A549 (cell line): Measurements from ENCODE around the gene TMPRSS6. TPM values are rescaled to one million over a fixed set of nuclear protein-coding genes. Genes with fewer than 3 reads are reported as not detected.

Experiments used
- ATAC-seq, 2 experiments: fragments of 200-7000 bp in 1 of 2; fragments of >200 bp in 1 of 2; cut with Nextera tagmentation in 1 of 2; cut with Tn5 transposase in 1 of 2; 3 replicates each; pipeline versions ENCODE4 v1.8.0 to v1.9.1; 2018 to 2020; ENCODE audit warnings: mild to moderate bottlenecking in 1 of 2, moderate library complexity in 1 of 2
- CTCF ChIA-PET: fragments of 300-600 bp; sonication (Branson Sonifier 250); formaldehyde crosslinking; extraction: SDS; loops from one replicate; lab custom pipeline; 2021; ENCODE audit warnings: antibody characterized with exemption, inconsistent platforms; lab: Yijun Ruan, JAX
- POLR2A ChIA-PET: fragments of 350-600 bp; formaldehyde crosslinking; extraction: SDS; loops from one replicate; lab custom pipeline; 2021; ENCODE audit warnings: antibody characterized with exemption, inconsistent platforms; lab: Yijun Ruan, JAX
- DNase-seq, 2 experiments: peaks; one replicate each; pipeline versions ENCODE4 v3.0.0 to v3.0.0-alpha.2; 2011 to 2016; ENCODE audit warnings: low read depth in 1 of 2, low spot score in 1 of 2
- FAIRE-seq: peaks from 2 replicates; lab custom pipeline; 2011; peaks lifted over from hg19 to GRCh38; lab: Jason Lieb, UNC
- H3K27ac ChIP-seq, 2 experiments: fragments of >200 bp; sonication (Bioruptor Twin); formaldehyde crosslinking; 3 replicates each; pipeline ENCODE4 v1.5.1; 2016 to 2017
- H3K4me1 ChIP-seq: fragments of >200 bp; sonication (Bioruptor Twin); formaldehyde crosslinking; 3 replicates; pipeline ENCODE4 v1.6.1; 2016
- H3K4me2 ChIP-seq: fragments of >200 bp; sonication (Bioruptor Twin); formaldehyde crosslinking; 3 replicates; pipeline ENCODE4 v1.6.1; 2016
- H3K4me3 ChIP-seq: fragments of >200 bp; sonication (Bioruptor Twin); formaldehyde crosslinking; 3 replicates; pipeline ENCODE4 v1.5.1; 2016
- H3K9me3 ChIP-seq: fragments of >200 bp; sonication (Bioruptor Twin); formaldehyde crosslinking; 3 replicates; pipeline ENCODE4 v1.6.1; 2016
- BHLHE40 ChIP-seq: IDR thresholded peaks from 2 replicates; pipeline ENCODE4 v1.6.1; 2012; ENCODE audit warnings: low read depth, low read length, inconsistent platforms
- CBX8 ChIP-seq: fragments of 200-600 bp; sonication (generic); IDR thresholded peaks from 2 replicates; pipeline ENCODE4 v1.6.1; 2016
- CHD2 ChIP-seq: fragments of 150-350 bp; IDR thresholded peaks from 2 replicates; pipeline ENCODE4 v1.6.1; 2014; ENCODE audit warnings: low read length; ENCODE audit not compliant: partially characterized antibody
- CHD4 ChIP-seq: fragments of 200-600 bp; sonication (generic); IDR thresholded peaks from 2 replicates; pipeline ENCODE4 v1.6.1; 2016; ENCODE audit warnings: antibody characterized with exemption, mild to moderate bottlenecking, borderline replicate concordance
- EHMT2 ChIP-seq: fragments of 200-600 bp; sonication (generic); IDR thresholded peaks from 2 replicates; pipeline ENCODE4 v1.6.1; 2016; ENCODE audit warnings: antibody characterized with exemption, low read depth, mild to moderate bottlenecking, moderate library complexity
- EP300 ChIP-seq, 2 experiments: fragments of >200 bp; sonication (Bioruptor Twin); formaldehyde crosslinking; IDR thresholded peaks; 2 replicates in 1 of 2; 3 replicates in 1 of 2; pipeline ENCODE4 v1.6.1; 2016 to 2017
- FOSB ChIP-seq: fragments of 250-450 bp; sonication (Bioruptor Pico); IDR thresholded peaks from 2 replicates; pipeline ENCODE4 v1.5.0; 2020; ENCODE audit warnings: mild to moderate bottlenecking, moderate library complexity
- FOXS1 ChIP-seq: fragments of 250-450 bp; sonication (Bioruptor Pico); IDR thresholded peaks from 2 replicates; pipeline ENCODE4 v1.5.0; 2020; ENCODE audit warnings: mild to moderate bottlenecking, moderate library complexity
- HES2 ChIP-seq: fragments of >200 bp; sonication (Bioruptor Twin); formaldehyde crosslinking; IDR thresholded peaks from 2 replicates; pipeline ENCODE4 v1.6.1; 2016
- HMGXB4 ChIP-seq: fragments of 250-450 bp; sonication (Bioruptor Pico); IDR thresholded peaks from 2 replicates; pipeline ENCODE4 v1.5.0; 2021; ENCODE audit warnings: mild to moderate bottlenecking, moderate library complexity, borderline replicate concordance
- JUN ChIP-seq, 2 experiments: fragments of >200 bp; sonication (Bioruptor Twin); formaldehyde crosslinking; IDR thresholded peaks; 2 replicates in 1 of 2; 3 replicates in 1 of 2; pipeline ENCODE4 v1.6.1; 2016 to 2017
- JUNB ChIP-seq: fragments of >200 bp; sonication (Bioruptor Twin); formaldehyde crosslinking; IDR thresholded peaks from 2 replicates; pipeline ENCODE4 v1.6.1; 2016
- KDM1A ChIP-seq: fragments of 200-600 bp; sonication (generic); IDR thresholded peaks from 2 replicates; pipeline ENCODE4 v1.6.1; 2016; ENCODE audit warnings: low read depth, mild to moderate bottlenecking
- KDM5A ChIP-seq: fragments of 200-600 bp; sonication (generic); IDR thresholded peaks from 2 replicates; pipeline ENCODE4 v1.6.1; 2016; ENCODE audit warnings: antibody characterized with exemption, mild to moderate bottlenecking
- NFE2L2 ChIP-seq: fragments of 150-350 bp; conservative IDR thresholded peaks from 2 replicates; pipeline ENCODE4 v1.6.1; 2014; ENCODE audit warnings: low read length
- NPAS2 ChIP-seq: fragments of 250-450 bp; sonication (Bioruptor Pico); IDR thresholded peaks from 2 replicates; pipeline ENCODE4 v1.8.0; 2022; ENCODE audit warnings: mild to moderate bottlenecking, moderate library complexity, borderline replicate concordance
- NR3C1 ChIP-seq: fragments of >200 bp; sonication (Bioruptor Twin); formaldehyde crosslinking; IDR thresholded peaks from 3 replicates; pipeline ENCODE4 v1.6.1; 2017
- RARB ChIP-seq: fragments of 250-450 bp; sonication (Bioruptor Pico); IDR thresholded peaks from 2 replicates; pipeline ENCODE4 v1.8.0; 2021; ENCODE audit warnings: mild to moderate bottlenecking, moderate library complexity
- RFX5 ChIP-seq: fragments of 450-650 bp; IDR thresholded peaks from 2 replicates; pipeline ENCODE4 v1.7.1; 2014; ENCODE audit warnings: antibody characterized with exemption, mild to moderate bottlenecking, moderate library complexity
- RNF2 ChIP-seq: fragments of 200-600 bp; sonication (generic); IDR thresholded peaks from 2 replicates; pipeline ENCODE4 v1.6.1; 2016; ENCODE audit warnings: low read depth, mild to moderate bottlenecking, antibody characterized with exemption, moderate library complexity, borderline replicate concordance
- USF2 ChIP-seq: fragments of 450-650 bp; IDR thresholded peaks from 2 replicates; pipeline ENCODE4 v1.6.1; 2014; ENCODE audit warnings: antibody characterized with exemption
- WGBS: methylation state at CpG from one replicate; pipeline ENCODE4 v1.1.6; 2017; ENCODE audit errors: missing lambda C conversion rate; 5-methylcytosine and 5-hydroxymethylcytosine counted together
- polyA plus RNA-seq, 4 experiments: library from polyadenylated mRNA; depleted of rRNA in 3 of 4; stranded (reverse); fragments of >200 nt; fragmentation: RNase III in 1 of 4; extraction: RNeasy Plus Mini Kit Qiagen cat#74134 plus additional on column Dnase treatment in 1 of 4; gene quantifications; 2 replicates in 3 of 4; 3 replicates in 1 of 4; pipeline ENCODE4 v1.2.3, GENCODE V29; 2011 to 2017

The TMPRSS6 gene
- polyA plus RNA-seq, 2 of the 4 experiments (the other 2 are of a cell fraction) = not detected

GRCh38 chr22:37091994-37092393 lies 17.5 kb downstream of the TMPRSS6 start:
- no peak overlapping the region for H3K4me2 ChIP-seq
- peaks cover 23% of the 10 kb centered on the region for H3K4me1 ChIP-seq
- H3K4me3 ChIP-seq = no peak overlapping the region
- no peak for DNase-seq
- TF ChIP-seq EHMT2 (no peak), JUNB (no peak), JUN (IDR thresholded peaks at IDR 0.05) (no peak), HES2 (no peak), BHLHE40 (no peak), KDM5A (no peak), RNF2 (no peak), EP300 (IDR thresholded peaks at IDR 0.05) (no peak), FOSB (CRISPR knock-in tag) (no peak), RARB (no peak), NR3C1 (no peak), CHD4 (no peak), CBX8 (no peak), RFX5 (no peak), CHD2 (no peak), NFE2L2 (no peak)
- H3K9me3 ChIP-seq = no peaks in the 10 kb centered on the region
- CTCF ChIA-PET = interaction anchor here (0.9 kb wide), 1 partner anchor 11 kb away, joined by 3 read pairs; no protein-coding TSS in a partner anchor
- POLR2A ChIA-PET = no interaction called here
- 77% methylated on average over 7 of the region's 7 CpGs for WGBS
- no peak for FAIRE-seq
- H3K27ac ChIP-seq = no peak overlapping the region
- ATAC-seq = no peak

GRCh38 chr22:37090920-37091695 lies 18.4 kb downstream of the TMPRSS6 start:
- FAIRE-seq (no peak), ATAC-seq (no peak), DNase-seq (no peak)
- H3K4me1 ChIP-seq = peaks cover 23% of the 10 kb centered on the region
- H3K4me3 ChIP-seq = no peak overlapping the region
- no peaks in the 10 kb centered on the region for H3K9me3 ChIP-seq
- CTCF ChIA-PET = interaction anchor here (1.0 to 1.5 kb wide), 2 partner anchors 11 to 61 kb away, joined by 3 to 4 read pairs; no protein-coding TSS in a partner anchor
- POLR2A ChIA-PET = no interaction called here
- no peak overlapping the region for H3K4me2 ChIP-seq
- WGBS = 77% methylated on average over 8 of the region's 9 CpGs
- no peak for TF ChIP-seq CBX8
- no peak for TF ChIP-seq KDM1A
- no peak for TF ChIP-seq USF2
- no peak for TF ChIP-seq KDM5A
- H3K27ac ChIP-seq = no peak overlapping the region

GRCh38 chr22:37089434-37089833 lies 20.1 kb downstream of the TMPRSS6 start:
- POLR2A ChIA-PET = no interaction called here
- H3K9me3 ChIP-seq = no peaks in the 10 kb centered on the region
- WGBS = 64% methylated on average over 1 of the region's 12 CpGs
- CTCF ChIA-PET = interaction anchor here (0.6 to 1.5 kb wide), 2 partner anchors 171 to 296 kb away, joined by 3 to 4 read pairs; no protein-coding TSS in a partner anchor
- peak; percentile 35 to 44; a peak in 5 of 6 replicates for ATAC-seq
- H3K4me2 ChIP-seq = peak overlapping the region; percentile 46
- peak in 1 of 2 experiments; percentile 33 for DNase-seq
- peak overlapping the region; percentile 40 to 48; a peak in 4 of 6 replicates for H3K27ac ChIP-seq
- no peak overlapping the region for H3K4me3 ChIP-seq
- H3K4me1 ChIP-seq = peaks cover 23% of the 10 kb centered on the region
- TF ChIP-seq HMGXB4 (CRISPR knock-in tag) (no peak), NPAS2 (CRISPR knock-in tag) (no peak), FOXS1 (CRISPR knock-in tag) (no peak)
- no peak for FAIRE-seq
